COLO829 (cell line): ENCODE results near the gene STK17B.

Experiments used
- DNase-seq: peaks from one replicate; pipeline ENCODE4 v3.0.0; 2012; ENCODE audit warnings: low spot score

STK17B gene

DNA sequence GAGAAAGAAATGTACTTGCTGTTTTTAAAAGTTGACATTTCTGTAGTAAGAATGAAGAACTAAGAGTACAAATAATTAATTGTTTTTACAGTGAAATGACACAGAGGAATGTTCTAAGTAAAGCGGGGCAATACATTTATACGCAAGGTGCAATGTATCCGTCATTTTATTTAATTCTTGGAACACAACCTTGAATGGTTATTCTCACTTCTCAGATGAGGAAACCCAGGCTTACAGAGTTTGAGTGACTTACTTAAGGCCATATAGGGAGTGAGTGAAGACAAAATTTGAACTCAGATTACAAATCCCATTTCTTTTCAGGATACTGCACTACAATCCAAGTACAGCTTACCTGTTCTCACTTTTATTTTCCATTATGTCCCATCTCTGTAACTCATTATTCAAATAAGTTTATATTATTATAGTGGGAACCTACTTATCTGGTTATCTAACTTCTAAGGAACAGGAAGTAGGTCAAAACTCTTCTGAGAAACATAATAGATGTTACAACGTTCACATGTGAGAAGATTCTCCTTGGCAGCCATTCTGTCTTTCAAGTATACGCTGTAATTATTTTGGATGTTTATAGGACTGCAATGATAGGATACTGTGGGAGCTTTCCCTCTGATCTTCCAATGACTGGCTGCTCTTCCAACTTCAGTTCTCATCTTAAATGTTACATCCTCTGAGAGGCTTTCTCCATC is 12.3 kb upstream of the STK17B start:
- no peak for DNase-seq

DNA sequence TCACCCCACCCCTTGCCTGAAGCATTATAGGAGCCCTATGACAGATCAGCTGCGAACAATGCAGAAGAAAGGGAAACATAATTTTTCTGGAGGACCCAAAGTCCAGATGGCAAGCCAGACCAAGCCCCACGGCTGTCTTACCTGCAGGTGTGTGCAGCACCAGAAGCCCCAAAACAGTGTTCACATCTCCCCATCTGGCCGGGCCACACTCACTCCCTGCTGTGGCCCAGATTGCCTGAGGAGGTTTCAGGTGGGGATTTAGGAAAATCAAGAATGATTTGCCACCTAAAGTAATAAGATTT is 11.7 kb upstream of the STK17B start:
- DNase-seq = no peak

DNA sequence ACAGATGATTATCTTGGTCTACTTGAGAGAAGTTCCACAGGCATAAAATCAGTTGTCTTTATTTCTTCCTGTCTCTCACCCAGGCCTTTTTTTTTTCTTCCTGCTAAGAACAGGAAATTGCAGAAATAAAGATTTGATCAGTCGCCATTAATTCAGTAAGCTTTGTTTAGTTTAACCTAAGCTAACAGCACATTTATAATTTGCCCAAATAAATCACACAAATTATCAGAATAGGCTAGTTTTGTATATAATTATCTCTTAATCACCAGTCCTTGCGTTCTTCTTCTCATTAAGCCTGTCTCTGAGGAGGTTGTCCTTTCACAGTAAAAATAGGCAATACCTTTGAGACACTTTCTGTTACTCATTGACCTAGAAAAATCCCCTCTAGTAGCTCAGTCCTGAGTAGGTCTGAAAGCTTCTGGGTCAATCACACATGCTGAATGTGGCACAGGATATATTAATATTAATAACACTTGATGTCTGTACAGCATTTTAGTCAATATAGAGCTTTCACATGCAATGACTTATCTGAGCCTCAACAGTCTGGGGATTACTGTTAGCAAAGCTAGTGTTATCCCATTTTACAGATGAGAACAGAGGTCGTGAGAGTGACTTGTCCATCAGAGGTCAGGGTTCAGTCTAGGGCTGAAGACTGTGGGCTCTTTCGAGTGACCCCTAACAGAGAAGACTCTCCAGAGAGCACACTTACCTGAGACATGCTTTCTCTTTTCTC is 11.2 kb upstream of the STK17B start:
- DNase-seq = no peak

DNA sequence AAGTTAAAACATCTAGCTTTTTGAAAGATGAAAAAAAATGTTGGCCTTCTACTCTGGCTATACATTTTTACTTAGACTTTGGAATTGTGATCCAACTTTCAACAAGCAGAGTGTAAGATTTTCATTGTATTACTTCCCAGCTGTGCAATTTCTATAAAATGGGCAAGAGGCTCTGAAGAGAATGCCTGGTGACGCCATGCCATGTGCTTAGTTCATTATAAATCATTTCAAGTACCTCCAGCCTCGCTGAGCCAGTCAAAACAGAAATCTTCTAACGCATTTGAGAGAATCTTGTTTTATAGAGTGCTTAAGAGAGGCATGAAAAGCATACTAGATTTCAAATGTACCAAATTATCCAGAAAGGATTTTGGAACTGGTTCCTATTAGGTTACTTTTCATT is 10.1 kb upstream of the STK17B start:
- DNase-seq = no peak

DNA sequence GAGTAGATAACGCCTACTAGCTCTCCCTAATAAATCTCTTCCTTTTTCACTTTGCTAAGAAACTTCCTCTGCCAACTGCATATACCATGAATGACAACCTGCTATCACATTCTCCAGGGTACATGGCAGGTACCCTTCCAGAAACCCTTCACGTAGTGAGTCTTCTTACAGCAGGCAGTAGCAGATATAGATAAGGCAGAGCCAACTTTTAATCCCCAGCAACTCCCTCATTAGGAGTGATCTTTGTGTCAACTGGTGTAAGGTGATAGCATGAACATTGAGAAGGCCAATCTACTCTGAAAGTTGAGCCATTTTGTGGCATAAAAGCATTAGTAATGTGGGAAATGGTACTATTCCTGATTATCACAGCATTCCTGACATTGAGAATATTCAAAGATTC is 5.7 kb upstream of the STK17B start:
- DNase-seq = no peak

DNA sequence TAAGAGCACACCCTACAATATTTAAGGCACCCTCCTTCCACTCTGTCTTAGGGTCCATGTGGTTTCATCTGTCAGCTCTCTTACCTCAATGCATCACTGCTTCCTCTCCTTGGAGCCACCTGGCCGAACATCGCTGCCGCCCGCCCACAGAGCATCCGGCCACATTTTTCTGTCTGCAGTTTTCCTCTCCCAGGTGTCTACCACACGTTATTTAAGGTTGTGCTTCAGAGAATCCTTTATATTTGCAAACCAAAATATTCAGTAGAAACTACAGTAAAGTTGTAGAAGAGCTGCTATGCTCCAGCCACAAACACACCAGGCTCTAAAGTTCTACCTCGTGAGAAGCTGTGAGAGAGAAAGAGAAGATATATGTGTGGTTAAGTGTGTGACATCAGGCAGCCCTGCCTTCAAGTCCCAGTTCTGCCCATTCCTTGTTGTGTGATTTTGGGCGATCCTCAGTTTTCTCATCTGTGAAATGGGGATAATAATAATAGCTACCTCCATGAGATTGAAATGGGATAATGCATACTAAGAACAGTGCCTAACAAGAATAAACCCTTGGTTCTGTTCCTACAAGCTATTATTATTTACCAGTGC is 4.9 kb upstream of the STK17B start:
- DNase-seq = no peak

DNA sequence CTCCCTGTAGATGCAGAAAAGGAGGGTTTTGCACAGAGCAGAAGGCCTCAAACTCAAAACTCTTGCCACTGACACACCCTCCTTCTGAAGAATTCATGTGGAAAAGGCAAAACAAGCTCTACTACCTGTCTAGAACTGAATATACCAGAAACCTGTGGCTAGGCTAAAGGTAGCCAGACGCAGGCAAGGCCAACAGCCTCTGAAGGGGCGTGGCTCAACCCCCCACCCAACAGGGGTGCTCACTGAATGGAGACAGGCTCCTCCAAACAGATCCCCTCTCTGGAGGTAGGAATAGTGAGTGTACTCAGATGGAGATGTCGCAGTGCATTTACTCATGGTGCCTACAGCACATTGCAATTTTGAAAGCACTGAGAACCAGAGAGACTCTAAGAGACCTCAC is 3.0 kb upstream of the STK17B start:
- no peak for DNase-seq

DNA sequence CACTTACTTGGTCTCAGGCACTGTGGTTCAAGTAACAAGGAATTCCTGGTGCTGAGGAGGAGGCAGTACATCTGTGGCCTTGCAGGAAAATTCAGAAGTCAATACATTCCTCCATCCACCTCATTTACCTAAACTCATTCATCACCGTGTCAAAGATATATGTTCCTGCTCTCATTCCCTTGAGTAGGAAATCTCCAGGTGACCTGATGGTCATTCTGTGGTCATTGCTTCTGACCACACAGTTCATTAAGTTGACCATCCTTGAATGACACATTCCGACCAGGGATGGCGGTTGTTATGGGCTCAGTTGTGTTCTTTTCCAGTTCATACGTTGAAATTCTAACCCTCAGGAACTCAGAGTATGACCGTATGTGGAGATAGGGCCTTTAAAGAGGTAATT is 2.1 kb upstream of the STK17B start:
- DNase-seq = no peak

DNA sequence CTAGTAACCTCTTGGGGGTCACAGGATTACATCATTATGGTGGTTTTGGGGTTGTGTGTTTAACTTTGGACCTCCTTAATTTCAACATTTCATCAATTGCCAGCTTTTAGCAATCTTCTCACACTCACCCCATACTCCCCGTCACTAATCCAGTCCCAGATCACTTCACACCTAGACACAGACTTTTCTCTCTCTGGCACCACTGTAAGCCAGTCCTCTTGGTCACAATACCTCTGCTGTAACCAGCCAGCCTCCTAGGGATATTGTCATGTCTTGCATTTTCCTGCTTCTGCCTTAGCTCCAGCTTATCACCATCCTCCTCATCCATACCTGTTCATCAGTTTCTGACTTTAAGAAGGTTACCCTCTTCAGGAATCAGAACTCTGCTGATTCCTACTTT is 1.6 kb upstream of the STK17B start:
- no peak for DNase-seq

DNA sequence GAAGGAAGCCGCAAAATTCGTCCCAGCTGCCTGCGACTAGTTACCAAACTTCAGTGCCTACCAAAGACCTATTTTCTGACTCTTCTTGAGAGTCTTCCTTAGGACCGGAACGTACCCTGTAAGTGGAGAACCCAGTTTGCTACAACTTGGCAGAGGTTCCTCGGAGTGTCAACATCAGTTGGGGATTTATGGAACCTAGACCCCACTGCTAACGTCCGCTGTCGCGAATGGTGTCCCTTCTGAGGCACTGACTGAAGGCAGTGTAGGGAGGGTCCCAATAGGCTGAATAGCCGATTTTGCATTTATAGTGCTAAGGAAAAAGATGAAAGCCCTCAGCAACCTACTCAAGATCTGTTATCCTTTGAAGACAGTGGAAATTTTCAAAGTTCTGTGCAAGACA is 568 bp upstream of the STK17B start:
- DNase-seq = no peak

DNA sequence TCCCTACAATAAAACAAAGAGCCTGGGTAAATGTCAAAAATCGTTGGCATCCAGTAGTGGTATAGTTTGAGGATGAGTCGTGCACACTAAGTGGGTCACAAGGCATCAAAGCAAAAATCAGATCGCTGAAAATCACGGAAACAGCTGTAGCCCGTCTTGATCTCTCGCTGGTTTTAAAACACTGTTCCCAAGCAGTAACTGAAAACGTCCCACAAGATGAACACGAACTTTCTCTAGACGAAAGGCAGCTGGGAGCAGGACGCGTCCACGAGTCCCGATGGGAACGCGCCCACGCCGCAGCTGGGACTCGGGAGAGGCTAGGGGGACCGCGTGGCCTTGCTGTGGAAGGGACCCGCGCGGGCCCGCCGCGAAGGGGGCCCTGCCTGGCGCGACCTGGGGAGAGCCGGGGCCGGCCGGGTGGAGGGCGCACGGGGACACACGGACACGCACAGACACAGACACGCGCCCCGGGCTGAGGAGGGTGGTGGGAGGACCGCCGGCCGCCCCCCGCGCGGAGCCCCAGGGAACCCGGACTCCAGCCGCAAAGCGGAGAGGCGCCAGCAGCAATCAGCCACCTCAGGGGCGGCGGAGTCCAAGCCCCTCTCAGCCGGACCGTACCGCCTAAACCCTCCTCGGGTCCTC is 651 bp downstream of the STK17B start:
- peak; percentile 36 for DNase-seq

DNA sequence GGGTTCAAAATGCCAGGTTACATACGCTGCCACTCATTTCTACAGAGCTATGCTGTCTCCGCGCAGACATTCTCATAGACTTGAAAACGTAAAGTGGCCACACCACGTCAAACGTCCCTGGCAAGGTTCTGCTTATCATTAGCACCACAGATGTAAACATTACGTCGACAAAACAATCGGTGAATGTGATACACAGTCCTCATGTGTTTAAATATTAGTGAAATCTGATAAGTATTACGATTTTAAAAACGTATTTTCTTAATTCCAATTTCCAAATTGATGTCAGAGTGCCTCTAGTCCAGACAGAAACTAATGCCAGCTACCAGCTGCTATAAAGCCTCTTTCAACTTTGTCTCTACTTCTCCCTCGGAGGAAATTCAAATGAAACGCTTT is 1.2 kb downstream of the STK17B start:
- DNase-seq = no peak

DNA sequence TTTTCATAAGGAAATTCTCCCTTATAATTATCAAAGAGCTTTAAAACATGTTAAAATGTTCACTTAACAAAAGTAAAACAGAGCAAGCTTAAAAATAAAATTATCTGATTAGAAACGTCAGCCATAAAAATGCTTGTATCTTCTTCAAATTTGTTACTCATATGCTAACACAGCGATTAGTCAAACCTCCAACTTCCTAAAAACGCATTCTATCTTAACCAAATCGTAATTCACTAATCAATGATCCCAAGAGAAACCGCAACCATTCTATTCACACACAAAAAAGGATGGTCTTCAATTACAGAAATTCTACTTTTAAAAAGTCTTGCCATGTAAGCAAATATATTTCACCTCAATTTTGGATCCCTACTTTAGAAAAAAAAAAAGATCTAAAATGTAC is 1.9 kb downstream of the STK17B start:
- no peak for DNase-seq

DNA sequence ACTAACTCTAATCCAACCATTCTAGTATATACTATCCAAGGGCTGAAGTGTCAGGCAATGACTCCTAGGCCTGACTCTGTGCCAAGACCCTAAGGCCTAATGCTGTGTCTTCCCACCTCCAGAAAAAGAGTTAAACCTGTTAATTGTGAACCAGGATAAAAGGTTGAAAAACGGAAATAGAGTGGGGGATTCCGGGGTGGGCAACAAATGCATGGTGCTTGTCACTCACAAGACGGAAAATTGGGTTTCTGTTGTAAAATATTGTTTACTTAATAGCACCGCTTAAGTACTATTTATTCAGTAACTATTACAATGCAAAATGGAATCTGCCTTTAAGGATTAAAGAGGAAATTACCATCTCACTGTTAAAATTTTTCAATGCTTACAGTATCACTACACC is 3.2 kb downstream of the STK17B start:
- DNase-seq = no peak

DNA sequence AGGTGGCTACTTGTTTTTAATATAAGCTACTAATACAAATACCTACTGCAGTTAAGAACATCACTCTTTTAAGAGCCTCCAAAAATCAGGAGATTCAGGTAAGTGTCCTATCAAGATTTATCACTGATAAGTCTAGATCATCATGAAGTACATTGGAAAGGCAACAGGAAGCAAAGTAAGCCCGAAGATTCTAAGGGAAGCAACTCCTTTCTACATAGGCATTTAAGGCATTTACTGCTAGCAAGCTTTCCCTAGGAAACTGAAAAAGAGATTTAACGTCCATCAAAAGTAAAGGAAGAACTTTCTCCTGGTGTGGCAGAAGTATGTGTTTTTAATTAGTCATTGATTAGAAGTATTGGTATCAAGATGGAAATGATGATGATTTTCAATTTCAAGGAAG is 3.7 kb downstream of the STK17B start:
- no peak for DNase-seq

DNA sequence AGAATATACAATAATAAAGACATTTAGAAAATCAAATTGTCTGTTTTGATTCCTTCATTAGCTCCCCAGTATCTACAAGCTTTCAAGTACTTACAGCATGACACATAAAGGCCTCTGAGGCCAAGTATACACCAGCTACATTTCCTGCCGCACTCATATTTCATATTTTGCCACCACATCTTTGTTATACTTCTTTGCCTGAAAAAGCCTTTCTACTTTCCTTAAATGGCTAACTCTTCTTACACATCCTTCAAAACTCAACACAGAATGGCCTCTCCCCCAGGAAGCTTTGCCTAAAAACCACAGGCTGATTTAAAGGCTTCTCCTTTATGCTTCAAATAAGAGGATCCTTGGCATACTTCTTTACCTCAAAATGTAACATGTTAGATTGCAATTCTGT is 4.5 kb downstream of the STK17B start:
- DNase-seq = no peak

DNA sequence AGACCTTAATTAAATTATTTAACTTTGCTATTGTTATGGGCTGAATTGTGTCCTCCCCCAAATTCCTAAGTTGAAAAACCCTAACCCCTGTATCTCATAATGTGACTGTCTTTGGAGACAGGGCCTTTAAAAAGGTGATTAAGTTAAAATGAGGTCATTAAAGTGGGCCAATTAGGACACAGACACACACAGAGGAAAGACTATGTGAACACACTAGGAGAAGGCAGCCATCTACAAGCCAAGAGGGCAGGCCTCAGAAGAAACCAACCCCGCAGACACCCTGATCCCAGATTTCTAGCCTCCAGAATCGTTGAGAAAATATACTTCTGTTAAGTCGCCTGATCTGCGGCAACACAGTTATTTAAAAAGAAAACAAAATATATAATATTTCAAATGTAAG is 6.4 kb downstream of the STK17B start:
- DNase-seq = no peak

DNA sequence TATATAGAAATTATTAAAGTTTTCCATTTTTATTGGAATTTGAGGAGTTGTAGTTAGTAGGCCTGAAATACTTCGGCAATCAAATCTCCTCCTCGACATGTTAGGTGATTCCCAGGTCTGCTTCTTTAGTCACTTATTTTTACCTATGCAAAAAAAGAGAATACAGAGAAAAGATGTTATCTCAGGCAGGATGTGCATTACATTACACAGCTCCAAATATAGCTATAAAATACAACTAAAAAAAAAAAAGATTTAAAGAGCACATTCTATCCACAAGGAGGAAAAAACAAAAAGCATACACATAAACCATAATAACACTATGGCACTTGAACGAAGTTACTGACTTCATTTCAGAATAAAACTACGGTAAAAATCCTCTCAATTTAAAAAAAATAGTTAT is 8.1 kb downstream of the STK17B start:
- DNase-seq = no peak

DNA sequence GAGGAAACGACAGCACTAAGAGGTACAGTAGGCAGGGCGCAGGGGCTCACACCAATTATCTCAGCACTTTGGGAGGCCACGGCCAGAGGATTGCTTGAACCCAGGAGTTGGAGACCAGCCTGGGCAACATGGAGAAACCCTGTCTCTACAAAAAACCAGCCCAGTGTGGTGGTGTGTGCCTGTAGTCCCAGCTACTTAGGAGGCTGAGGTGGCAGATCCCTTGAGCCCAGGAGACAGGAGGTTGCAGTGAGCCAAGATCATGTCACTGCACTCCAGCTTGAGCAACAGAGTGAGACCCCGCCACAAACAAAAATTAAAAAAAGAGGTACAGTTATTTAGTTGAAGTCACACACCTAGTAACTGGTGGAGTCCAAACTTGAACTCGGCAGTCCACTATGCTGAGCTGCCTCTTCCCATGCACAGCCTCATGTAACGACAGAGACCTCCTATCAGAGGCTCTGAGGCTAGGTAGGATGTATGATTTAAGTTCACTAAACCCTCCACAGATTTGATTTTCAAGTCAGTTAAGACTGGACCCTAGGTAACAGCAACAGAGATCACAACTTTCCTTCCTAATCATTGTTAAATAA is 8.7 kb downstream of the STK17B start:
- DNase-seq = no peak

DNA sequence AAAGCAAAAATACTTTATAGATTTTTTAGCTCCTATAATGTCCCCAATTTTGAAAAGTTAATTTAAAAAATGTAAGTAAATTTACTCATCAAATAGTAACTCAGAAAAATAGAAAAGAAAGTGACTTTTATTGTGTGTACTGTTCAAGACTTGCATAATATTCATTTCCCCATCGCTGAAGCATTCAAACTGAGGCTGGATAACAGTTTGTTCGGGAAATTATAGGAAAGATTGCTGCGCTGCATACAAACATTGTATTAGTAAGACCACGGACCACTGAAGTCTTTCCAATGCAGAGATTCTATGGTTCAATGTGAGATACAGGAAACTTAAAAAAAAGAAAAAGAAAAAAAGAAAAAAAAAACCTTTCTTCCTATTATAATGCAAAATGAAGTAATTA is 10.4 kb downstream of the STK17B start:
- DNase-seq = no peak

DNA sequence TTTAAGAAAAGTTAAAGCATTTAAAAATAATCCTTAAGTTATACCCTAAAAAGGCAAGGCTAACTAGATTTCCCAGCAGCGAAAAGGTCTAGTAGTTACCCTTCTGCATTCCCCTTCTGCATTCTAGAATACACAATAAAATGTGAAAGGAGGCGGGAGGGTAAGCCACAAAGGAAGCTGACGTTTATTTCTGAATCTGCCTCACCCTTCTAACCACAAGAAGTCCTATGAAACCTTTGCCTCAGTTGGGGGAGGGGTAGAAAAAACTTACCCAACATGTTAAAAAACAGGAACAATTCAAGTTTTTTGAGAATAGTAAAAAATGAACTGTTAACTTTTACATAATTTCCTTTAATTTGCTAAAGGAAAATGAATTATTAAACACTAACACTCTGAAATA is 11.3 kb downstream of the STK17B start:
- DNase-seq = no peak

DNA sequence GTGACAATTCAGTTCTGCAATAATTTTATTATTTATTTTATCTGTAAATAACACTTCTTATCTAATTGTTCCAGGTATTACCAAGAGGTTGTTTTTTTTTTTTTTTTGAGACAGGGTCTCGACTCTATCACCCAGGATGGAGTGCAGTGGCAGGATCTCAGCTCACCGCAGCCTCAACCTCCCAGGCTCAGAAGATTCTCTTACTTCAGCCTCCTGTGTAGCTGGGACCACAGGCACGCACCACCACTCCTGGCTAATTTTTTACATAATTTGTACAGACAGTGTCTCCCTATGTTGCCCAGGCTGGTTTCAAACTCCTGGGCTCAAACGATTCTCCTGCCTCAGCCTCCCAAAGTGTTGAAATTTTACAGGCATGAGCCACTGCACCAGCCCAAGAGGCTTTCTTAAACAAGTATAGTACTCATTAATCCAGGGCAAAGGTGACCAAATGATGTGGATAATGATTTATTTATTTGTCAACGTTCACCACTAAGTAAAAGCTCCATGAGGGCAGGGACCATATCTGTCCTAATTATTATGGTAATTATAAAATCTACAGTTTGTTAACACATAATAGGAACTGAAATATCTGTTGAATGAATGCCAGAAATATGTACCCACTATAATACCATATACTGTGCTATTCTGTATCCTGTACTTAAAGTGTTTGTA is 12.0 kb downstream of the STK17B start:
- no peak for DNase-seq
